CD4-positive, alpha-beta T cell treated with Interleukin-12 subunit alpha and Interleukin-12 subunit beta, for 1 hour (primary cell): ENCODE results near the gene TNFRSF12A.
A peak's percentile ranks its signal among the peaks of the same experiment; 100 is the strongest.
"Not testable (repeated sequence)": the region's sequence is repeated elsewhere in the genome, so short reads cannot be mapped to it uniquely, and the experiment has no call there.

Experiments
- DNase-seq: peaks from one replicate; pipeline ENCODE4 v3.0.0-alpha.2; 2020

TNFRSF12A gene

DNA sequence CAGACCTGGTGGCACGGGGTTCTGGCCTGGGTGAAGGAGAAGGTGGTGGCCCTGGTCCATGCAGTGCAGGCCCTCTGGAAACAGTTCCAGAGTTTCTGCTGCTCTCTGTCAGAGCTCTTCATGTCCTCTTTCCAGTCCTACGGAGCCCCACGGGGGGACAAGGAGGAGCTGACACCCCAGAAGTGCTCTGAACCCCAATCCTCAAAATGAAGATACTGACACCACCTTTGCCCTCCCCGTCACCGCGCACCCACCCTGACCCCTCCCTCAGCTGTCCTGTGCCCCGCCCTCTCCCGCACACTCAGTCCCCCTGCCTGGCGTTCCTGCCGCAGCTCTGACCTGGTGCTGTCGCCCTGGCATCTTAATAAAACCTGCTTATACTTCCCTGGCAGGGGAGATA lies 49.0 kb downstream of the TNFRSF12A start:
- not testable (repeated sequence) for DNase-seq

DNA sequence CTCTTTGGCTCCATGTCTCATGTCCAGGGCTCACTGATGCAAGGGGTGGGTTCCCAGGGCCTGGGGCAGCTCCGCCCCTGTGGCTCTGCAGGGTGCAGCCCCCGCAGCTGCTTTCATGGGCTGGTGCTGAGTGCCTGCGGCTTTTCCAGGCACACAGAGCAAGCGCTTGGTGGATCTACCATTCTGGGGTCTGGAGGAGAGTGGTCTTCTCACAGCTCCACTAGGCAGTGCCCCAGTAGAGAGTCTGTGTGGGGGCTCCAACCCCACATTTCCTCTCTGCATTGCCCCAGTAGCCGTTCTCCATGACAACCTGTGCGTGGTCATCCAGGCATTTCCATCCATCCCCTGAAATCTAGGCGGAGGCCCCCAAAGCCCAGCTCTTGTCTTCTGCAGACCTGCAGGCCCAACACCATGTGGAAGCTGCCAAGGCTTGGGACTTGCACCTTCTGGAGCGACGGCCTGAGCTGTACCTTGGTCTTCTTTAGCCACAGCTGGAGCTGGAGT lies 50.5 kb downstream of the TNFRSF12A start:
- peak; percentile 54 for DNase-seq

GRCh38 chr16:3071655-3072054 lies 51.5 kb downstream of the TNFRSF12A start:
- DNase-seq, result peak; percentile 51
